NCI-H1092 treated with DMSO at 0.1 percent for 48 hours (cell line): ENCODE results near the gene KLHL9.
A peak's percentile ranks its signal among the peaks of the same experiment; 100 is the strongest.

Source experiments
- DNase-seq: peaks from one replicate; lab custom pipeline; 2025; lab: John Stamatoyannopoulos, UW

The KLHL9 gene

DNA sequence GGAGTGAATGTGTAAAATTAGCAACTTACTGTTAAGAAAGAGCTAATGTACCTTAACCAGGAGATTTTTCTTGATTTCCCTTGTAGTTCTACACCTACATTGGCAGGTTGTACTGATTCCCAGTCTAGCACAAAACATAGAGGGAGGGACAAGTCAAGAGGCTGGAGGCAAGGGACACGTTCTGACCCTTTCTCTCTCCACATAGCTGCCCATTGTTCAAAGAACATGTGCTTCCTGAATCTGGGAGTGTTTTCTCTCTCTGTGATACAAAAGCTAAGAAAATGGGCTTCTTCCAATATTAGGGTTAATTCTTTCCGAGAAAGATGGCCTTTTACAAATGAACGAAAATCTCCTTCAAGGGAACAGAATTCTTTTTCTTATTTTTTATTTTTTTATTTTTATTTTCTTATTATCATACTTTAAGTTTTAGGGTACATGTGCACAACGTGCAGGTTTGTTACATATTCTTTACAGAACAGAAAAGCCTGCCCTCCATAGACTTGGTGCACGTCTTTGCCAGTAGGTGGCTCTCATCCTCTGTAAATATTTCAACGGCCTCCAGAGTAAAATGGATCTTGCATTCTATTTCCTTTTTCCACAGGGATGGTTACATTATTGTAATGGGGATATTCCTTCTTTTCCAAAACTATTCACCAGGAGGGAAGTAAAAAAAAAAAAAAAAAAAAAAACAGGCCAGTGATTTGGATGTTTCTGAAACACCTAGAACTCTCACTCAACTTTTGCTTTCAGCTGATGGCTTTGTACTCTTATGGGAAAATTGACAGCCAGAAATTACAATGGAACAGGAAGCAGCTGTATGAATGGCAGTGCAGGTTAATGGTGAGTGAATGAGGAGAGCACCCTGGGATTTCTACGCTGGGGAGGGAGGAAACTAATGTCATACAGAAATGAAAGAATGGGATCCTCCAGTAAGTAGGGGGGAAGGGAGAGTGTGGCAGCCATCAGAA lies 17.0 kb downstream of the KLHL9 start:
- peak; percentile 71 for DNase-seq

DNA sequence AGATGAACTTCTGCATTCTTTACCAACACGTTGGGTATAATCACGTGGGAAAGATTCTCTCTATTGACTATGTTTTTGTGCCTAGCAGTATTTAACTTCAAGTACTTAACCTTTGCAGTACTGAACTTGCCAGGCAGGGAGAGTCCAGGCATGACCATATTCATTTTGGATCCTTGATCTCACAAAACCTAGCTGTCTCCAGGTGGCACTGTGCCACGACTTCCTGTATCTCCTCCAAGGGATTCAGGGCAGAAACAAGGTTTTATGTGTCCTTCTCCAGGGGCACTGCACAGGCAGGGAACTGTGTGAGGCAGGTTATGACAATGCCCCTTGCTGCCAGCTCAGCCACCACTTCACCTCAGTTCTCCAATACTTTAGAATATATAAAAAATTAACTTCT lies 18.3 kb downstream of the KLHL9 start:
- no peak for DNase-seq

DNA sequence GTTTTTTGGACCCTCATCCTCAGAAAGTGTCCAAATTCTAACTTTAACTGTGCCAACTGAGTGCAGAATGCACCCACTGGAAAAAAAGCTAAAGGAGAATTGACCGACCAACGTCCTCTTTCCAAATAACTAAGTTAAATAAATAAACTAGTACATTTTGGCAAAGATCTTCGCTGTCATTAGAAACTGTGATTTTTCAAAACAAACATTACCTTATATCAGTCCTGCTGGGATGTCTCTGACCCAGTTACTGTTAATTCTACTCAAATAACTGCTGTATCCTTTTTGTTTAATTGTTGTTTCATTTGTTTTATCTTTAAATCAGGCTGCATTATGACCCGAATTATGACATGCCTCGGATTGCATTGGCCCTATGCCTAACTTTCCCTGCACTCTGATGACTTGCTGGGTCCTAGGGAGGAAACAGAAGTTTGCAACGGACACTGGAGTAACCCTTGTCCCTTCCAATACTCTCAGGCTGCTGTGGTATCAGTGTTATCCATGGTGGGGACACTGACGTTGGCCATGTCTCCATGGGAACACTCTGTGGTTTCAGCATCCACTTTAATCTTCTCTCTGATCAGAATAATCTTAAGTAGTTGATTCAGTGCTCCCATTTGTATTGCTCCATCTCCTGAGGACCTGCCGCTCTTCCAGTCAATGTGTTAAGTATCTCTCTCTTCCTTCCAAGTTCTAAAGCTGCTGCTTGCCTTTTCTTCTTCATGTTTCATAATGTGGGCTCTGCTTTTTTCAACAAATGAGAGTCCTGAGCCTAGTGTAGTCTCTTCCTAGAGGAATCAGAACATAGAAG lies 19.0 kb downstream of the KLHL9 start:
- no peak for DNase-seq

DNA sequence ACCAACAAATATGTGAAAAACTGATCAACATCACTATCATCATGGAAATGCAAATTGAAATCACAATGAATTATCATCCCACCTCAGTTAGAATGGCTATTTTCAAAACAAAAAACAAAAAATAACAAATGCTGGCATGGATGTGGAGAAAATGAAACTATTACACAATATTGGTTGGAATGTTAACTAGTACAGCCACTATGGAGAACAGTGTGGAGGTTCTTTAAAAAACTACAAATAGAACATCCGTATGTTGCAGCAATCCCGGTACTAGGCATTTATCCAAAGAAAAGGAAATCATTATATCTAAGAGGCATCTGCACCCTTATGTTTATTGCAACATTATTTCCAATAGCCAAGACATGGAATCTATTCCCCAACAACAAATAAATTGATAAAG lies 21.1 kb downstream of the KLHL9 start:
- no peak for DNase-seq

DNA sequence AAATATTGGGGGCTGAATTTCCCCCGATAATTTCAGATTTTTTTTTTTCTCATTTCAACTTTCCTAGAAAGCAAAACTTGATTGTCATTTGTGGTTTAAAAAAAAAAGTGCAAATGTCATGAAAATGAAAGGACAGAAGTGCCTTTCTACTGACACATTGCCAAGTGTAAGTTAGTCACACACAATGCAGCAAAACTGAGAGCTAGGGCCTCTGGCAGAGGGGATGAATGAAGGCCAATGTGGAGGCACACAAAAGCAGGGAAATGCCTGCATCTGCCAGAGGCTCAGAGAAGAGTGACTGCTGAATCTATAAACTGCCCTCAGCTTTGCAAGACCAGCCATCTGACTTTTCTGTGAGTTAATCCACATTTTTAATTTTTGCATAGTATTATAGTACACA lies 23.3 kb downstream of the KLHL9 start:
- no peak for DNase-seq

DNA sequence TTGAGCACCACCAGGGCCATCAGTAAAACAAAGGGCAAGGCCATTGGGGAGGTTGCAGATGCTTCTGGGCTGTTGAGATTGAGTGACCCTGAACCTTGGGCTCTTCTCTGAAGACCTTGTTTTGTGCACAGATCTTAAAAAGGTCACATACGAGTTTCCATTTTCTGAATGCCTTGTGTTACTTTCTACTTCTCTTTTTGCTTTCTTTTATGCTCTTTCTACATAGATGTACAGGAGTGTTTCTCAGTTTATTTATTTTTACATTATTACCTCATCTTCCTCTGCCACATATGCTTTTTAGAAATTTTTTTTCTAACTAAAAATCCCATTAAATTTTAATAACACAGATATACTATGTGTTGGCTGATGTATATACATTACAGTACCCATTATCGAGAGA lies 30.0 kb downstream of the KLHL9 start, which contains the start of gene IFNA5:
Gene IFNA5, minus strand, starts transcription at position 101 of the 400 bp plus-strand sequence. Its CDS starts 57 bp downstream, at position 44.
- no peak for DNase-seq

DNA sequence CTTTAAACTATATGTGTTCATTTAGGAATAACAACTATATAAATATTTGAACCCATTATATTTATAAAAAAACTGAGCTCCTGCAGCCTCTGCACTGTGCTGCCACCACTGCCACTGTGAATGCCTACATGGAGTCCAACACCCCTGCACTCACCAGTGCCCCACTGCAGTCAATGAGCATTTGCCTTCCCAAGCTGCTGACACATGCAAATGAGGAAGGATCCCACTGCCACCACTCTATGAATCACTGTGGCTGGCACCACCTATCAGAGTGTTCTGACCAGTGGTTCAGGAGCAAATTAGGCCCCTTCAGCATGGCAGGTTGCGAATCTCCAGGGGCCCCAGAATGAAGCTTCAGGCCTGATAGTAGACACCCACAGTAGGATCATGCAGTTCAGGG lies 39.2 kb downstream of the KLHL9 start:
- no peak for DNase-seq

DNA sequence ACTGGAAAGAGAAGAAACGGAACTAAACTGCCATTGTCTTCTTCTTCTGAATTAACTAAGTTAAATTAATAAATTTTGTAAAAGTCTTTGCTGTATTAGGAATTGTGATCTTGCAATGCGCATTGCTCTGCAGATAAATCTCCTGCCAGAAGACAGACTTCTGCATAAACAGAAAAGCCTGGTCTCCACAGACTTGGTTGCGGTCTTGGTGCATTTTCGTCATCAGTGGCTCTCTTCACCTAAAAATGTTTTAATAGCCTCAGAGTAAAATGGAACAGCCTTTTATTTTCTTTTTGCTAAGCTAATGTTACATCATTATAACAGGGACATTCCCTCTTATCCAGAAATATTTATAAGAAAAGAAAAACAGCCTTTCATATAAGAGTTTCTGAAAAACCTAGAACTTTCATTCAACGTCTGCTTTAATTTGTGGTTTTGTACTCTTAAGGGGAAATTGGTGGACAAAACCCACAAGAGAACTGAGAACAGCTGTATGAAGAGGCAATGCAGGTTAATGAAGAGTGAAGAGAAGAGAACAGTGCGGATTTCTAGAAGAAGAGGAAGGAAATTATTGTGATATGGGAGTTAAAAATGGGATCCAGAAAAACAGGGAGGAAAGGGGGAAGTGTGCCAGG lies 40.2 kb downstream of the KLHL9 start:
- no peak for DNase-seq

DNA sequence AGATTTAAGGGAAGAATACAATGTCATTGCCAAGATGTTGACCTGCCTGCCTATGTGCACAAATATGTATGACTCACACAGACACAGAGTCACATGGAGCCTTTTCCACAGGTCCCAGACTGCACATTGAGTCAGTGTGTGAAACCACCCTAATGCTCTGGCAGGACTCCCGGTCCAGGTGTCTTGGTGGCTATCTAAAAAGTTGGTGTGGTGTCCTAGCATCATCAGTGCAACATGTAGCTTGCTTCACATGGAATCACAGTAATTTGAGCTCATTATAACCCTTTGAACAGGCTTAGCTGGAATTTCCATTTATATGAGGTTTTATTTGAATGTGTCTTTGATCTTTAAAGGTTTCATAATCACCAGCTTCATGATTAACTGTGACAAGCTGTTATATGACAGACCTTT lies 40.8 kb downstream of the KLHL9 start:
- DNase-seq = no peak

DNA sequence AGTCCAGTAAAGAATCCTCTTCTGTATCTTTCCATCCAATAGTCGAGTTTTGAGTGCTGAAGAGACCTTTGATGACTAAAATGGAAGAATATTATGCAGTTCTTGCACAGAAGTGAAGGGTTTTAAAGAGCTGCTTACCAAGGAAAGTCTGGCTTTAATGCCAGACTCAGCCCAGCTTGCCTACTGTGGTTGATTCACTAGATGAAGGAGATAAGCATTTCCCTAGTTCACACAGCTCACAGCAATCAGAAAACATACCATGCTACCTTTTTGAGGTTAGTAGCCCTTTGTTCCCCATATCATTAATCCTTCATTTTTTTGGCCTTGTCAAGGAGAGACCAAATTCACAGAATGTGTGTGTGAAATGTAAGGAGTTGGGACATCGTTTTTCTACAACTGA lies 45.4 kb downstream of the KLHL9 start:
- no peak for DNase-seq

DNA sequence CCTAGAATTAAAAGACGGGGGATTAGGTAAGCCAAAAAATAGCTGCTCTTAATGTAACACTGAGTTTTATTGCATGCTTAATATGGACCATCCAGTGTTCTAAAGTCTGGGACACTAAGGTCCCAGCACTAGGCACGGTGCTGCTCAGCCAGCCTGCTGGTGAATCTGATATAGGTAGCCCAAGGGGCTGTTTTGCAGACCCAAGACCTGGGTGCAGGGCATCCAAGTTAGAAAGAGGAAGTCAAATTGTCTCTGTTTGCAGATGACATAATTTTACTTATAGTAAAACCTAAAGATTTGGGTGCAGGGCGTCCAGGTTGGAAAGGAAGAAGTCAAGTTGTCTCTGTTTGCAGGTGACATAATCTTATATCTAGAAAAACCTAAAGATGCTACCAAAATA lies 47.9 kb downstream of the KLHL9 start:
- DNase-seq = no peak

DNA sequence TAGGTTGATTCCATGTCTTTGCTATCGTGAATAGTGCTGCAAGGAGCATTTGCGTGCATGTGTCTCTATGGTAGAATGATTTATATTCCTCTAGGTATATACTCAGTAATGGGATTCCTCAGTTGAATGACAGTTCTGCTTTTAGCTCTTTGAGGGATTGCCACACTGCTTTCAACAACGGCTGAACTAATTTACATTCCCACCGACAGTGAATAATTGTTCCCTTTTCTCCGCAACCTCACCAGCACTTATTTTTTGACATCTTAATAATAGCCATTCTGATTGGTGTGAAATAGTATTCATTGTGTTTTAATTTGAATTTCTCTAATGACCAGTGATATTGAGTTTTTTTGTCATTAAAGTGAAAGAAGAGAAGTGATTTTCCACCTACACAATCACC lies 48.5 kb downstream of the KLHL9 start:
- DNase-seq = no peak

DNA sequence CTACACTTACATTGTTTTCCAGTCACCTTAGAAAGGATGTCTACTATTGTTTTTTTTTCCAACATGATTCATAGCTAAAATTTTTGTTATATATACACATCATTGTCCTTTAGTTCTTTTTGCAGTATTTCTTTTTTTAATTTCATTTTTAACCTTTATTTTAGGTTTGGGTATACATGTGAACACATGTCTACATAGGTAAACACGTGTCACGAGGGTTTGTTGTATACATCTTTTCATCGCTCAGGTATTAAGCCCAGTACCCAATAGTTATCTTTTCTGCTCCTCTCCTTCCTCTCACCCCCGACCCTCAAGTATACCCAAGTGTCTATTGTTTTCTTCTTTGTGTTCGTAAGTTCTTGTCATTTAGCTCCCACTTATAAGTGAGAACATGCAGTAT lies 49.1 kb downstream of the KLHL9 start:
- no peak for DNase-seq

DNA sequence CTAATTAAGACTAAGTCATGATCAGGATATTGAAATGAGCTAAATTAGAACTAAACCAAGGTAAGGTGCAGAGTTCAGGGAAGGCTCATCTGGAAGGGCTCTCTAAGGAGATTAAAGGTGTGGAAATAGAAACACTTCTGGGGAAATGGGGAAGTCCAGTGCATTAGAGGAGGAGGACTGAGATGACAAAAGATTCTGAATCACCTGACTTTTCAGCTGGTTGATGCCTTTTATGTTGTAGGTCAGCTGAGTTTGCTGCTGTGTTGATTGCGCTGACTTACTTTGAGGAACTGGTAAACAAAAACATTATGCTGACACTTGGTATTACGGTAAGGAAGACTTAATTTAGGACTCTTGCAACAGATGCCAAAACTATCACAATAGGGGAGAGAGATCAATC lies 53.9 kb downstream of the KLHL9 start:
- no peak for DNase-seq
